ENCODE data around the gene GRHL1. TPM values are rescaled to one million over a fixed set of nuclear protein-coding genes. Genes with fewer than 3 reads are reported as not detected.

The GRHL1 gene
- total and polyA plus RNA-seq, 2 of the 8 experiments (the other 6 are each of a cell fraction or from before 2014, with no cell fraction given), result 1.3 to 3.6 TPM

GRCh38 chr2:9965119-9965822 lies 13.8 kb downstream of the GRHL1 start (continued):
- TF ChIP-seq CBX5 (IDR thresholded peaks at IDR 0.05; ENCODE audit: low read depth, low read length) (no peak), ZNF274 (IDR thresholded peaks at IDR 0.05; ENCODE audit: borderline replicate concordance, extremely low read depth, low read length) (no peak), TCF12 (IDR thresholded peaks at IDR 0.05; ENCODE audit: low read depth, low read length) (no peak), TAF1 (IDR thresholded peaks at IDR 0.05; ENCODE audit: low read depth, low read length) (no peak)

Data from H1 (cell line).